ENCODE data around the gene PRKCA.

DNA sequence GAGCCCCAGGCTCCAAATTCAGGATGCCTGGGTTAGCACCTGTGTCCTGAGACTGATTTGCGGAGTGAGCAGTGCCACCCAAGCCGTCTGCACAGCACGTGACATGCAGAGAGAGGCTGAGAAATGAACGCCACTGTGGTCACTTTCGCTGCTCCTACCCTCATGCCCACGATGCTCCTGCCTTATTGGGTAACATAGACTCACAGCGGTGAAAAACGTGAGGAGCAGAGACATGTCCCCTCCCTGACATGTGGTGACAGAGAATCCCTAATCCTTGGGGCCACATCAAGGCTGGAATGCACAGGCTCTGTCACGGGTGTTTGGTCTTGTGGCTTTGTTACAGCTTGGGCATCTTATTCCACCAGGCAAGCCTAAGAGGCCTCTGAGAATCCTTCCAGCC, 480.4 kb downstream of the PRKCA start:
- TF ChIP-seq CHD2 (IDR thresholded peaks at IDR 0.05; ENCODE audit: low read length, partially characterized antibody), result no peak
- TF ChIP-seq CTCF (IDR thresholded peaks at IDR 0.05), result no peak
- no peak for TF ChIP-seq NPAS2 (CRISPR knock-in tag; IDR thresholded peaks at IDR 0.05; ENCODE audit: borderline replicate concordance)
- TF ChIP-seq POLR2A (IDR thresholded peaks at IDR 0.05; ENCODE audit: low read length), result no peak
- TF ChIP-seq EP300 (IDR thresholded peaks at IDR 0.05), result no peak
- TF ChIP-seq RAD21 (conservative IDR thresholded peaks at IDR 0.05 in 1 of 2, IDR thresholded peaks at IDR 0.05 in 1 of 2), result no peak
- TF ChIP-seq FOSL2 (IDR thresholded peaks at IDR 0.05), result no peak
- no peak for TF ChIP-seq FOSL2 (CRISPR knock-in tag; IDR thresholded peaks at IDR 0.05)
- TF ChIP-seq, protein P1, sequence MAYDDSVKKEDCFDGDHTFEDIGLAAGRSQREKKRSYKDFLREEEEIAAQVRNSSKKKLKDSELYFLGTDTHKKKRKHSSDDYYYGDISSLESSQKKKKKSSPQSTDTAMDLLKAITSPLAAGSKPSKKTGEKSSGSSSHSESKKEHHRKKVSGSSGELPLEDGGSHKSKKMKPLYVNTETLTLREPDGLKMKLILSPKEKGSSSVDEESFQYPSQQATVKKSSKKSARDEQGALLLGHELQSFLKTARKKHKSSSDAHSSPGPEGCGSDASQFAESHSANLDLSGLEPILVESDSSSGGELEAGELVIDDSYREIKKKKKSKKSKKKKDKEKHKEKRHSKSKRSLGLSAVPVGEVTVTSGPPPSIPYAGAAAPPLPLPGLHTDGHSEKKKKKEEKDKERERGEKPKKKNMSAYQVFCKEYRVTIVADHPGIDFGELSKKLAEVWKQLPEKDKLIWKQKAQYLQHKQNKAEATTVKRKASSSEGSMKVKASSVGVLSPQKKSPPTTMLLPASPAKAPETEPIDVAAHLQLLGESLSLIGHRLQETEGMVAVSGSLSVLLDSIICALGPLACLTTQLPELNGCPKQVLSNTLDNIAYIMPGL (CRISPR knock-in tag; IDR thresholded peaks at IDR 0.05; ENCODE audit: borderline replicate concordance), result no peak
- TF ChIP-seq, protein P2, sequence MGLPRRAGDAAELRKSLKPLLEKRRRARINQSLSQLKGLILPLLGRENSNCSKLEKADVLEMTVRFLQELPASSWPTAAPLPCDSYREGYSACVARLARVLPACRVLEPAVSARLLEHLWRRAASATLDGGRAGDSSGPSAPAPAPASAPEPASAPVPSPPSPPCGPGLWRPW (IDR thresholded peaks at IDR 0.05), result no peak
- no peak for TF ChIP-seq ZFP36 (IDR thresholded peaks at IDR 0.05; ENCODE audit: borderline replicate concordance, partially characterized antibody)
- no peak for TF ChIP-seq MAFK (IDR thresholded peaks at IDR 0.05; ENCODE audit: partially characterized antibody)
- TF ChIP-seq REST (IDR thresholded peaks at IDR 0.05), result no peak
- TF ChIP-seq, protein P3, sequence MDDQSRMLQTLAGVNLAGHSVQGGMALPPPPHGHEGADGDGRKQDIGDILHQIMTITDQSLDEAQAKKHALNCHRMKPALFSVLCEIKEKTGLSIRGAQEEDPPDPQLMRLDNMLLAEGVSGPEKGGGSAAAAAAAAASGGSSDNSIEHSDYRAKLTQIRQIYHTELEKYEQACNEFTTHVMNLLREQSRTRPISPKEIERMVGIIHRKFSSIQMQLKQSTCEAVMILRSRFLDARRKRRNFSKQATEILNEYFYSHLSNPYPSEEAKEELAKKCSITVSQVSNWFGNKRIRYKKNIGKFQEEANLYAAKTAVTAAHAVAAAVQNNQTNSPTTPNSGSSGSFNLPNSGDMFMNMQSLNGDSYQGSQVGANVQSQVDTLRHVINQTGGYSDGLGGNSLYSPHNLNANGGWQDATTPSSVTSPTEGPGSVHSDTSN (IDR thresholded peaks at IDR 0.05), result no peak
- TF ChIP-seq TP53 (CRISPR knock-in tag; IDR thresholded peaks at IDR 0.05), result no peak
